ENCODE results near the gene SPEG.

DNA sequence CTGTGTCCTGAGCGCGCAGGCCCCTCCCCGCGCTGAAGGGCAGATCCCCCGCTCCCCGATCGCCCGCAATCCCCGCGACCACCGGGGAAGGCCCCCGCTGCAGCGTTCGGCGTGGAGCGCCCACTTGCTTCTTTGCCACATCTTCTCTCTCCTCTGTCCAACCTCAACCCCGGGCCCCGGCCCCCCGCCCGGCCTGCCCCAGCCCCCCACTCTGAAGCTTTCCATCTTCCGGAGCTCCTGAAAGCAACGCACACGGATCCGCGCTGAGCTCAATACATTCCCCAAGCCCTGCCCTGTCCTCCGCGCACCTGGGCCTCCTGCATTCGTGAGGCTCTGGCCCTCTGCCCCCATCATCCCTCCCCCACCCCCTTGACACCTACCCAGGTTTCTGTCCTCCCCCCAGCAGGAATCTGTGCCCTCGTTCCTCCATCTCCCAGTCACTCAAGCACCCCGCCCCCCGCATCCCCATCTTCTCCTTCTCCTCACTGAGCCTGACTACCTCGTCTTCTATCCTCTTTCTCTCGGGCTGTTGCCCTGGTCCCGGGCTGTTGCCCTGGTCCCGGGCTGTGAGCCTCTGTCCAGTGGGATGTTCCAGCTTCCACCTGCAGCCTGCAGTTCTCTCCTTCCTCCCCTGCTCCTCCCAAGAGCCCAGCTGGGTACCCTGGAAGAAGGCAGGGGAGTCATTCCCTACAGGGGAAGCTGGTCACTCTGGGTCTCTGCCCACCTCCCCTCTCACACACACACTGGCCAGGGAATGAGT is 7.8 kb downstream of the SPEG start:
- TF ChIP-seq YY1 (IDR thresholded peaks at IDR 0.05; ENCODE audit: insufficient read depth, insufficient read length), result no peak
- no peak for TF ChIP-seq ZNF274 (IDR thresholded peaks at IDR 0.05; ENCODE audit: low read depth, low read length)
- TF ChIP-seq SUZ12 (IDR thresholded peaks at IDR 0.05; ENCODE audit: extremely low read depth, insufficient read depth, insufficient read length), result no peak
